GM06990 (cell line): Measurements from ENCODE around the gene SGF29.

Experiments
- DNase-seq: peaks from one replicate; pipeline ENCODE4 v3.0.0-alpha.2; 2011; ENCODE audit not compliant: insufficient read length; ENCODE audit errors: extremely low read depth
- H3K27me3 ChIP-seq: replicated peaks from 2 replicates; pipeline ENCODE4 v1.6.0; 2011; ENCODE audit warnings: low read length; ENCODE audit not compliant: control insufficient read depth, insufficient read depth
- H3K36me3 ChIP-seq: 2 replicates; pipeline ENCODE4 v1.5.1; 2011; ENCODE audit warnings: low read length; ENCODE audit not compliant: control insufficient read depth, insufficient read depth
- H3K4me3 ChIP-seq: replicated peaks from 2 replicates; pipeline ENCODE4 v1.5.1; 2011; ENCODE audit warnings: low read depth, mild to moderate bottlenecking, control low read depth, low read length
- TF ChIP-seq, protein P1 (sequence below): IDR thresholded peaks from 2 replicates; pipeline ENCODE4 v1.5.1; 2011; ENCODE audit warnings: low read length, control low read depth, mild to moderate bottlenecking, inconsistent platforms; ENCODE audit not compliant: insufficient read depth, poor library complexity, severe bottlenecking

Gene SGF29

DNA sequence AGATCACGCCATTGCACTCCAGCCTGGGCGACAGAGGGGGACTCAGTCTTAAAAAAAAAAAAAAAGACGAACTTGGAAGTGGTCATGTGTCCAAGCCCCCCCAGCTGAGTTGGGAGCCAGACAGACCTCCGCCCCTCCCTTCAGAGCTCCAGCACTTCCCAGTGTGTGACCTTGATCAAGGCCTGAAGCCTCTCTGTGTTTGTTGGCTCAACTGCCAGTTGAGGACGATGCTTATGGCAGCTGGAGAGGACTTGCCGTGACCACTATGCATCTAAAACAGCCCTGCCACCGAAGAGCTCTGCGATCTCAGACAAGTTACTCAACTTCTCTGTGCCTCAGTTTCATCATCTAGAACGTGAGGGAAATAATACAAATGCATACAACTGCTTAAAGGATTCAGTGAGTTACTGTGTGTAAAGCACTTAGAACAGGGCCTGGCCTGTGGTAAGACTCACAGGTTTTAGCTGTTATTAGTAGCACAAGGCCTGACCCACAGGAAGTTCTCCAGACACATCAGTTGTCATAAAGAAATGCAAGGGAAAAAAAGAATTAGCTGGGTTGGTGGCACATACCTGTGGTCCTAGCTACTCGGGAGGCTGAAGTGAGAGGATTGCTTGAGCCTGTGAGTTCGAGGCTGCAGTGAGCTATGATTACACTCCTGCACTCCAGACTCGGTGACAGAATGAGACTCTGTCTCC is 40.1 kb upstream of the SGF29 start:
- no peak for DNase-seq
- Histone ChIP-seq H3K4me3 (no peak overlapping the region), H3K27me3 (no peaks in the 10 kb centered on the region), H3K36me3 (no peaks in the 10 kb centered on the region)
- TF ChIP-seq, protein P1, sequence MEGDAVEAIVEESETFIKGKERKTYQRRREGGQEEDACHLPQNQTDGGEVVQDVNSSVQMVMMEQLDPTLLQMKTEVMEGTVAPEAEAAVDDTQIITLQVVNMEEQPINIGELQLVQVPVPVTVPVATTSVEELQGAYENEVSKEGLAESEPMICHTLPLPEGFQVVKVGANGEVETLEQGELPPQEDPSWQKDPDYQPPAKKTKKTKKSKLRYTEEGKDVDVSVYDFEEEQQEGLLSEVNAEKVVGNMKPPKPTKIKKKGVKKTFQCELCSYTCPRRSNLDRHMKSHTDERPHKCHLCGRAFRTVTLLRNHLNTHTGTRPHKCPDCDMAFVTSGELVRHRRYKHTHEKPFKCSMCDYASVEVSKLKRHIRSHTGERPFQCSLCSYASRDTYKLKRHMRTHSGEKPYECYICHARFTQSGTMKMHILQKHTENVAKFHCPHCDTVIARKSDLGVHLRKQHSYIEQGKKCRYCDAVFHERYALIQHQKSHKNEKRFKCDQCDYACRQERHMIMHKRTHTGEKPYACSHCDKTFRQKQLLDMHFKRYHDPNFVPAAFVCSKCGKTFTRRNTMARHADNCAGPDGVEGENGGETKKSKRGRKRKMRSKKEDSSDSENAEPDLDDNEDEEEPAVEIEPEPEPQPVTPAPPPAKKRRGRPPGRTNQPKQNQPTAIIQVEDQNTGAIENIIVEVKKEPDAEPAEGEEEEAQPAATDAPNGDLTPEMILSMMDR, result no peak

DNA sequence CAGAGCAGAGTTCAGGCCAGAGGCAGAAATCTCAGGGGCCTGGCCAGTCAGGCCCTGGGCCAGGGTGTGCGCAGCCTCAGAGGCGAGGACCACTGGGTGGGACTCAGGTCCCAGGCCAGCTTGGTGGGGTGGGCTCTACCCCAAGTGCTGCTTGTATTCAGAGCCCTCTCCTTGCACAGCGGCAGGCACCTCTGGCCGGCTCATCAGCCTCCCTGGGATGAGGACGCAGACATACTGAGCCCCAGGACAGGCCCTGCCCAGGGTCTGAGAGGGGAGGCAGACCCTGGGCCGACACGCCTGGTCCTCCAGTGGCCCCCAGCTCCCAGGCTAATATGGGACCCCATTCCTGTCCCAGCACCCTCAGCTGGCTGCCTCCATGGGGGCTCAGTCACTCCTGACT is 39.5 kb upstream of the SGF29 start:
- H3K27me3 ChIP-seq, result no peaks in the 10 kb centered on the region
- no peak for DNase-seq
- H3K36me3 ChIP-seq, result no peaks in the 10 kb centered on the region
- H3K4me3 ChIP-seq, result no peak overlapping the region
- TF ChIP-seq, protein P1, result no peak

DNA sequence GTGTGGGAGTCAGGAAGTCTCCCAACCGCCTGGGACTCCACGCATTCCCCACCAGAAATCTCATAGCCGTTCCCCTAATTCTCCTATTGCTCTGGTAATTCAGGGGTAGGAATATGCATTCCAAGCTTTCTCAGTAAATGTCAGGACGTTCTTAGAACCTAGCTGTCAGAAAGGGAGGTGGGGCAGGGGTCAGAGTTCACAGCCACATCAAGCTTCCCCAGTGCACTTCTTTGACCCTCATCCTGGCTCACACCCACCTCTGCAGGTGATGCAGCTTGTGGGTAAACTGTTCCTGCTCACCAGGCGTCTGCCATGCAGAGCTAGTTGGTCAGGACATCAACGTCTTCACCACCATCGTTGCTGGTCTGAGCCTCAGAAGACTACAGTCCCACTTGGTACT is 33.0 kb upstream of the SGF29 start:
- TF ChIP-seq, protein P1, result no peak
- Histone ChIP-seq H3K27me3 (no peaks in the 10 kb centered on the region), H3K36me3 (no peaks in the 10 kb centered on the region), H3K4me3 (no peak overlapping the region)
- DNase-seq, result no peak

DNA sequence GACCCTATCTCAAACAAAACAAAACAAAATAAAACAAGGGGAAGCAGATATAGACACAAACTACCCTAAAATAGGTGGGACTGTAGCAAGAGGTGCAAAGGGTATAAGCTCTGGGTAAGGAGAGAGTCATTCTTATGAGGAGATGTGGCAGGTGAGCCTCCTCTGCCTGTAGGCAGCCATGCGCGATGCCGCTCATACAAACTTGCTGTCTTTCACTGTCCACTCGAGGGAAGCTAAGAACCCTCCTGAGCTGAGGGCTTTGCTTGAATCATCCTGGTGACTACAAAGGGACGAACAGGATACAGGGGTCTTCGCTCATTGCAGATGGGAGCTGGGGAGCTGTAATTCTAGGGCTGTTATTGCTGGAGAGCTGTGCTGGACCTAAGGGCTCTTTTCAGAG is 32.3 kb upstream of the SGF29 start:
- no peak for DNase-seq
- TF ChIP-seq, protein P1, result no peak
- no peaks in the 10 kb centered on the region for H3K36me3 ChIP-seq

DNA sequence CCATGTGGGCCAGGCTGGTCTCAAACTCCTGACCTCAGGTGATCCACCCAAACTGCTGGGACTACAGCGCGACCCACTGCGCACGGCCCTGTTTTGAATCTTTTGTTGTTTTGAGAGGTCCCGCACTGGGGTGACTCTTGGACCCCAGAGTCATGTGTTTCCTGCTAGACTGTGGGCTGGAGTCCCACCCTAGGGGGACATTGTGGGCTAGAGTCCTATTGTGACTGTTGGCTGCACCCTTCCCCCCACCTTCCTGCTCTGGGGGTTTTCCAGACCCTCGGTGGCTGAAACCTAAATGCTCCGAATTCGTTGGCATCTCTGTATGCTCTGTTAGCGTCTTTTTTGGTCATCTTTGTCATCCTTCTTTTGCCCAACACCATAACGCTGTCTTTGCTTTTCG is 30.9 kb upstream of the SGF29 start:
- Histone ChIP-seq H3K27me3 (no peaks in the 10 kb centered on the region), H3K36me3 (no peaks in the 10 kb centered on the region), H3K4me3 (no peak overlapping the region)
- DNase-seq, result peak; percentile 26
- TF ChIP-seq, protein P1, result no peak

More for the DNA sequence above, 32.3 kb upstream of the SGF29 start:
- H3K4me3 ChIP-seq, result no peak overlapping the region
- no peaks in the 10 kb centered on the region for H3K27me3 ChIP-seq
